ENCODE measurements around the gene METTL15. TPM values are rescaled to one million over a fixed set of nuclear protein-coding genes. Genes with fewer than 3 reads are reported as not detected.

METTL15 gene
- total RNA-seq, 1 experiment from 2014 or later: 12.4 TPM

- ChIA-PET CTCF (no interaction called here), POLR2A (ENCODE audit: unreplicated experiment) (interaction anchor here (0.5 to 1.3 kb wide), 2 partner anchors 174 to 390 kb away, joined by 5 to 6 read pairs; no protein-coding TSS in a partner anchor)
- no peaks in the 10 kb centered on the region for H4K20me1 ChIP-seq (ENCODE audit: low read length)
- no peak for ATAC-seq
- intact Hi-C loops (cut with micrococcal nuclease): loop anchor here (5.0 kb wide), 4 partner anchors 207 to 1223 kb away; no protein-coding TSS in a partner anchor
- H3K9me2 ChIP-seq (replicated peaks; ENCODE audit: low read length): no peaks in the 10 kb centered on the region
- H3K27me3 ChIP-seq (ENCODE audit: low read length): no peaks in the 10 kb centered on the region
- no peaks in the 10 kb centered on the region for H3K9me3 ChIP-seq (ENCODE audit: low read length)
- H3K4me2 ChIP-seq (ENCODE audit: low read length): peak overlapping the region; percentile 88
- H3F3A ChIP-seq (ENCODE audit: low read length, unreplicated experiment): no peaks in the 10 kb centered on the region
- H3K36me3 ChIP-seq (ENCODE audit: low read depth, low read length): 0 out of 2 replicates have a peak, but pooled peaks cover 3% of the 10 kb centered on the region
- no peak for DNase-seq
- peak overlapping the region; percentile 75 for H3K4me3 ChIP-seq (ENCODE audit: low read length)
- BruUV-seq (replicated peaks): no TSS peak
- H3K27ac ChIP-seq (ENCODE audit: low read length): peak overlapping the region; percentile 61
- peaks cover 85% of the 10 kb centered on the region for H3K79me2 ChIP-seq (ENCODE audit: low read length)
- no peak overlapping the region for H2AFZ ChIP-seq (ENCODE audit: low read length)
- H3K9ac ChIP-seq (ENCODE audit: low read length): peak overlapping the region; percentile 83
- TF ChIP-seq, protein P1, sequence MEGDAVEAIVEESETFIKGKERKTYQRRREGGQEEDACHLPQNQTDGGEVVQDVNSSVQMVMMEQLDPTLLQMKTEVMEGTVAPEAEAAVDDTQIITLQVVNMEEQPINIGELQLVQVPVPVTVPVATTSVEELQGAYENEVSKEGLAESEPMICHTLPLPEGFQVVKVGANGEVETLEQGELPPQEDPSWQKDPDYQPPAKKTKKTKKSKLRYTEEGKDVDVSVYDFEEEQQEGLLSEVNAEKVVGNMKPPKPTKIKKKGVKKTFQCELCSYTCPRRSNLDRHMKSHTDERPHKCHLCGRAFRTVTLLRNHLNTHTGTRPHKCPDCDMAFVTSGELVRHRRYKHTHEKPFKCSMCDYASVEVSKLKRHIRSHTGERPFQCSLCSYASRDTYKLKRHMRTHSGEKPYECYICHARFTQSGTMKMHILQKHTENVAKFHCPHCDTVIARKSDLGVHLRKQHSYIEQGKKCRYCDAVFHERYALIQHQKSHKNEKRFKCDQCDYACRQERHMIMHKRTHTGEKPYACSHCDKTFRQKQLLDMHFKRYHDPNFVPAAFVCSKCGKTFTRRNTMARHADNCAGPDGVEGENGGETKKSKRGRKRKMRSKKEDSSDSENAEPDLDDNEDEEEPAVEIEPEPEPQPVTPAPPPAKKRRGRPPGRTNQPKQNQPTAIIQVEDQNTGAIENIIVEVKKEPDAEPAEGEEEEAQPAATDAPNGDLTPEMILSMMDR (conservative IDR thresholded peaks at IDR 0.05; ENCODE audit: low read depth, low read length): no peak
- TF ChIP-seq EZH2 (IDR thresholded peaks at IDR 0.05; ENCODE audit: low read length, unreplicated experiment) (no peak), EZH2phosphoT487 (IDR thresholded peaks at IDR 0.05; ENCODE audit: borderline replicate concordance, low read length) (no peak)
- peaks cover 53% of the 10 kb centered on the region for H3K4me1 ChIP-seq (ENCODE audit: insufficient read depth, low read length)
Observed at GRCh38 chr11:28108958-28109357, 770 bp downstream of the METTL15 start.

DNA sequence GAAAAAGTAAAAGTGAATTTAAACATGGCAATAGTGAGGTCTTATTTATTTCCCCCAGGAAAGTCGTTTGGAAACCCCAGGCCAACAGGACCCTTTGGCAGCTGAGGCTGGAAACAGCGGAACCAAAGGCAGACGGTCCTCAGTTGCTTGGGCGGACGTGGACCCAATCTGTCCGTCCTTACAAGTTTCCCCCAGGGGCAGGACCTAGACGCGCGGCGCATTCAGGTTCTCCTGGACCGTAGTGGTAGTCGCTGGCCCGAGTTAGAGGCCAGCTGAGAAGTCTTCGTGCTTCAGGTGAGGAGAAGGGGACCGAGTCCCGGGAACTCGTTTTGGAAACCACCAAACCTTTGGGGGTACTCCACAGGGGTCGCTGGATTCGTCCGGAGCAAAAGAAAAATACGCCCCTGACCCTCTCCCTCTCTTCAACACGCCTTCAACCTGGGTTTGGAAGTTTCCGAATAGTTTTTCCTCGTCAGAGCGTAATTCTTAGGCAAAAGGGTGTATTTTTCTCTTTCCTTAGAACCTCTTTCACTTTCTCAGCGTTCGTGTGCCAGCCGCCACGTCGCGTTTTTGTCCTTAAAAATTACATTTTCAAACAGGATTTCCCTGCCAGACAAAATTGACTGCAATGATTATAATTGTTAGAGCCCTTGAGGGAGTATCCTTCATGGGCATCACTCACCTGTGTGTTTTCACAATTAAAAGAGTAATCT, 2.1 kb downstream of the METTL15 start:
- H3K79me2 ChIP-seq (ENCODE audit: low read length): peaks cover 81% of the 10 kb centered on the region
- peaks cover 40% of the 10 kb centered on the region for H3K4me1 ChIP-seq (ENCODE audit: insufficient read depth, low read length)
- no peaks in the 10 kb centered on the region for H3K9me2 ChIP-seq (replicated peaks; ENCODE audit: low read length)
- DNase-seq (peak; percentile 71), ATAC-seq (peak; percentile 51)
- no peaks in the 10 kb centered on the region for H3K27me3 ChIP-seq (ENCODE audit: low read length)
- H3F3A ChIP-seq (ENCODE audit: low read length, unreplicated experiment): no peaks in the 10 kb centered on the region
- peak overlapping the region; percentile 82 for H2AFZ ChIP-seq (ENCODE audit: low read length)
- ChIA-PET CTCF (no interaction called here), POLR2A (ENCODE audit: unreplicated experiment) (no interaction called here)
- H4K20me1 ChIP-seq (ENCODE audit: low read length): no peaks in the 10 kb centered on the region
- TSS peak; percentile 54 for BruUV-seq (replicated peaks)
- no peaks in the 10 kb centered on the region for H3K9me3 ChIP-seq (ENCODE audit: low read length)
- H3K36me3 ChIP-seq (ENCODE audit: low read depth, low read length): 0 out of 2 replicates have a peak, but pooled peaks cover 7% of the 10 kb centered on the region
- H3K9ac ChIP-seq (ENCODE audit: low read length): peak overlapping the region; percentile 92
- intact Hi-C loops (cut with micrococcal nuclease): loop anchor here (10.0 kb wide), 1 partner anchor 585 kb away; no protein-coding TSS in a partner anchor
- TF ChIP-seq EZH2phosphoT487 (IDR thresholded peaks at IDR 0.05; ENCODE audit: borderline replicate concordance, low read length): no peak
- no peak for TF ChIP-seq EZH2 (IDR thresholded peaks at IDR 0.05; ENCODE audit: low read length, unreplicated experiment)
- peak overlapping the region; percentile 75 for H3K4me3 ChIP-seq (ENCODE audit: low read length)
- peak overlapping the region; percentile 47 for H3K27ac ChIP-seq (ENCODE audit: low read length)
- H3K4me2 ChIP-seq (ENCODE audit: low read length): peak overlapping the region; percentile 88

- no peaks in the 10 kb centered on the region for H3K9me3 ChIP-seq (ENCODE audit: low read length)
- 0 out of 2 replicates have a peak, but pooled peaks cover 7% of the 10 kb centered on the region for H3K36me3 ChIP-seq (ENCODE audit: low read depth, low read length)
- peak overlapping the region; percentile 92 for H3K9ac ChIP-seq (ENCODE audit: low read length)
- ATAC-seq (no peak), DNase-seq (no peak)
- H3K4me2 ChIP-seq (ENCODE audit: low read length): peak overlapping the region; percentile 88
- H3K4me3 ChIP-seq (ENCODE audit: low read length): peak overlapping the region; percentile 75
- CTCF ChIA-PET: no interaction called here
- H3K4me1 ChIP-seq (ENCODE audit: insufficient read depth, low read length): peaks cover 35% of the 10 kb centered on the region
- intact Hi-C loops (cut with micrococcal nuclease): loop anchor here (10.0 kb wide), 1 partner anchor 584 kb away; no protein-coding TSS in a partner anchor
- H3K9me2 ChIP-seq (replicated peaks; ENCODE audit: low read length): no peaks in the 10 kb centered on the region
- POLR2A ChIA-PET (ENCODE audit: unreplicated experiment): no interaction called here
- H3K79me2 ChIP-seq (ENCODE audit: low read length): peaks cover 75% of the 10 kb centered on the region
- peak overlapping the region; percentile 82 for H2AFZ ChIP-seq (ENCODE audit: low read length)
- H3K27me3 ChIP-seq (ENCODE audit: low read length): no peaks in the 10 kb centered on the region
- H3F3A ChIP-seq (ENCODE audit: low read length, unreplicated experiment): no peaks in the 10 kb centered on the region
- H3K27ac ChIP-seq (ENCODE audit: low read length): peak overlapping the region; percentile 47; the same call in 1 of the 2 replicates
- no peaks in the 10 kb centered on the region for H4K20me1 ChIP-seq (ENCODE audit: low read length)
- BruUV-seq (replicated peaks): no TSS peak
- TF ChIP-seq, protein P1 (conservative IDR thresholded peaks at IDR 0.05; ENCODE audit: low read depth, low read length): no peak
- no peak for TF ChIP-seq EZH2 (IDR thresholded peaks at IDR 0.05; ENCODE audit: low read length, unreplicated experiment)
- TF ChIP-seq EZH2phosphoT487 (IDR thresholded peaks at IDR 0.05; ENCODE audit: borderline replicate concordance, low read length): no peak
Observed at GRCh38 chr11:28110821-28111200, 2.6 kb downstream of the METTL15 start.
